Sigmoid colon (tissue), 4 donors: ENCODE data around the gene PHTF2.

Experiments used
- EP300 ChIP-seq, 4 donors: sonication (generic); formaldehyde crosslinking; IDR thresholded peaks; one replicate each; pipeline ENCODE4 v1.6.1; 2017; ENCODE audit warnings: antibody characterized with exemption in 4 of 4
- POLR2A ChIP-seq, 2 donors: fragments of 450-650 bp; IDR thresholded peaks; one replicate each; pipeline ENCODE4 v1.6.1; 2016; ENCODE audit warnings: antibody characterized with exemption in 2 of 2, mild to moderate bottlenecking in 2 of 2, moderate library complexity in 2 of 2
- POLR2AphosphoS5 ChIP-seq, 4 donors: sonication (generic); formaldehyde crosslinking; IDR thresholded peaks; one replicate each; pipeline ENCODE4 v1.6.1; 2017; ENCODE audit warnings: antibody characterized with exemption in 4 of 4
- TF ChIP-seq, protein P1 (sequence below), 4 experiments: fragments of 450-650 bp in 3 of 4; fragments of 200-600 bp in 1 of 4; IDR thresholded peaks; one replicate each; pipeline ENCODE4 v1.5.1; 2016 to 2019; ENCODE audit warnings: antibody characterized with exemption in 4 of 4, mild to moderate bottlenecking in 3 of 4, moderate library complexity in 2 of 4

DNA sequence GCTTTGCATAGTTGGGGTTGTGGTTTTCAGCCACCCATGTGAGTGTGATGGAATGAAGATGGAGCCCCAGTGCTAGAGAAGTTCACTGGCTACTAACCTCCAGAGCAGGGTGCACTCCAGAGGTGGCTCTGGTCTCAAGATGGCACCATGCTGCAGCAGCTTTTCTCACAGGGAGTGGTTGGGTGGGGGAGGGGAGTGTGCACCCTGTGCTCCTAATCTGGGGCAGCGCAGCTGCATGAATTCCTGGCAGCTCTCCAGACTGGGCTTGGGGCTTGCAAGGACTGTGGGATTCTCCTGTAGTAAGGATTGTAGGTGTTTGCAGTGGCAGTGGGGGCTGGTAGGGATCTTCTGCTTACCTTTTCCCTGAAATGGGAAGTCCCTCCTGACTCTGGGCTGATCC lies 23.7 kb downstream of the PHTF2 start:
- TF ChIP-seq EP300 (IDR thresholded peaks at IDR 0.05), result no peak
- TF ChIP-seq, protein P1, sequence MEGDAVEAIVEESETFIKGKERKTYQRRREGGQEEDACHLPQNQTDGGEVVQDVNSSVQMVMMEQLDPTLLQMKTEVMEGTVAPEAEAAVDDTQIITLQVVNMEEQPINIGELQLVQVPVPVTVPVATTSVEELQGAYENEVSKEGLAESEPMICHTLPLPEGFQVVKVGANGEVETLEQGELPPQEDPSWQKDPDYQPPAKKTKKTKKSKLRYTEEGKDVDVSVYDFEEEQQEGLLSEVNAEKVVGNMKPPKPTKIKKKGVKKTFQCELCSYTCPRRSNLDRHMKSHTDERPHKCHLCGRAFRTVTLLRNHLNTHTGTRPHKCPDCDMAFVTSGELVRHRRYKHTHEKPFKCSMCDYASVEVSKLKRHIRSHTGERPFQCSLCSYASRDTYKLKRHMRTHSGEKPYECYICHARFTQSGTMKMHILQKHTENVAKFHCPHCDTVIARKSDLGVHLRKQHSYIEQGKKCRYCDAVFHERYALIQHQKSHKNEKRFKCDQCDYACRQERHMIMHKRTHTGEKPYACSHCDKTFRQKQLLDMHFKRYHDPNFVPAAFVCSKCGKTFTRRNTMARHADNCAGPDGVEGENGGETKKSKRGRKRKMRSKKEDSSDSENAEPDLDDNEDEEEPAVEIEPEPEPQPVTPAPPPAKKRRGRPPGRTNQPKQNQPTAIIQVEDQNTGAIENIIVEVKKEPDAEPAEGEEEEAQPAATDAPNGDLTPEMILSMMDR (IDR thresholded peaks at IDR 0.05), result no peak
- TF ChIP-seq POLR2A (IDR thresholded peaks at IDR 0.05), result no peak
- TF ChIP-seq POLR2AphosphoS5 (IDR thresholded peaks at IDR 0.05), result no peak
